K562 (cell line): ENCODE data around the gene FMOD. TPM values are rescaled to one million over a fixed set of nuclear protein-coding genes. Genes with fewer than 3 reads are reported as not detected.

Source experiments
- ARID1B ChIP-seq: fragments of 450-650 bp; IDR thresholded peaks from 2 replicates; pipeline ENCODE4 v1.6.1; 2016; ENCODE audit warnings: antibody characterized with exemption, mild to moderate bottlenecking, inconsistent platforms
- DNMT1 ChIP-seq: fragments of 450-650 bp; IDR thresholded peaks from 2 replicates; pipeline ENCODE4 v1.6.1; 2016; ENCODE audit warnings: antibody characterized with exemption, mild to moderate bottlenecking
- EGR1 ChIP-seq: fragments of 450-650 bp; conservative IDR thresholded peaks from 2 replicates; pipeline ENCODE4 v1.6.1; 2017; ENCODE audit warnings: mild to moderate bottlenecking
- ELF2 ChIP-seq: fragments of 250-450 bp; sonication (Bioruptor Pico); IDR thresholded peaks from 2 replicates; pipeline ENCODE4 v1.5.0; 2021; ENCODE audit warnings: mild to moderate bottlenecking
- FIP1L1 ChIP-seq: fragments of 200-400 bp; formaldehyde crosslinking; IDR thresholded peaks from 2 replicates; pipeline ENCODE4 v1.6.1; 2018; ENCODE audit warnings: mild to moderate bottlenecking, low read depth, low read length; ENCODE audit not compliant: poor library complexity, severe bottlenecking
- FOXK1 ChIP-seq: sonication (generic); formaldehyde crosslinking; IDR thresholded peaks from 2 replicates; pipeline ENCODE4 v1.8.0; 2022; ENCODE audit warnings: missing genetic modification reagents, mild to moderate bottlenecking, borderline replicate concordance
- HNRNPH1 ChIP-seq: fragments of 200-400 bp; formaldehyde crosslinking; optimal IDR thresholded peaks from 2 replicates; pipeline ENCODE3; 2017; ENCODE audit warnings: low read depth, mild to moderate bottlenecking, low read length, moderate library complexity
- HNRNPUL1 ChIP-seq: fragments of 200-400 bp; formaldehyde crosslinking; IDR thresholded peaks from 2 replicates; pipeline ENCODE4 v1.6.1; 2017; ENCODE audit warnings: low read length
- KAT2B ChIP-seq: IDR thresholded peaks from one replicate; pipeline ENCODE4 v1.6.1; 2012; ENCODE audit warnings: low read depth, mild to moderate bottlenecking, control low read depth, inconsistent platforms, low read length, moderate library complexity
- MXI1 ChIP-seq: IDR thresholded peaks from 2 replicates; pipeline ENCODE4 v1.6.1; 2011; ENCODE audit warnings: low read depth, mild to moderate bottlenecking, improper control_type of control experiment, low read length
- RBM17 ChIP-seq: fragments of 200-400 bp; formaldehyde crosslinking; IDR thresholded peaks from 2 replicates; pipeline ENCODE4 v1.6.1; 2017; ENCODE audit warnings: low read depth, mild to moderate bottlenecking, low read length, borderline replicate concordance
- RCOR1 ChIP-seq, 2 experiments: IDR thresholded peaks; 2 replicates each; pipeline ENCODE4 v1.6.1; 2012; ENCODE audit warnings: low read depth in 2 of 2, low read length in 2 of 2, borderline replicate concordance in 1 of 2, improper control_type of control experiment in 1 of 2
- SMAD4 ChIP-seq: fragments of 250-450 bp; sonication (Bioruptor Pico); conservative IDR thresholded peaks from 2 replicates; pipeline ENCODE4 v1.8.0; 2021; ENCODE audit warnings: inconsistent platforms, mild to moderate bottlenecking, moderate library complexity
- SREBF1 ChIP-seq: fragments of 150-350 bp; IDR thresholded peaks from 2 replicates; pipeline ENCODE4 v1.6.1; 2014; ENCODE audit warnings: antibody characterized with exemption, low read depth, low read length, borderline replicate concordance
- ZFP36 ChIP-seq: fragments of 150-350 bp; IDR thresholded peaks from 2 replicates; pipeline ENCODE4 v1.6.1; 2018; ENCODE audit warnings: low read length, low read depth; ENCODE audit not compliant: partially characterized antibody
- ZNF224 ChIP-seq: sonication (generic); formaldehyde crosslinking; IDR thresholded peaks from 2 replicates; pipeline ENCODE4 v1.8.0; 2022; ENCODE audit warnings: mild to moderate bottlenecking, missing genetic modification reagents
- ZNF311 ChIP-seq: fragments of 250-450 bp; sonication (Bioruptor Pico); IDR thresholded peaks from 2 replicates; pipeline ENCODE4 v1.4.0; 2020; ENCODE audit warnings: mild to moderate bottlenecking, moderate library complexity
- ZNF717 ChIP-seq: fragments of 250-450 bp; sonication (Bioruptor Pico); IDR thresholded peaks from 2 replicates; pipeline ENCODE4 v1.5.0; 2021
- polyA plus RNA-seq, 8 experiments: library from polyadenylated mRNA; depleted of rRNA in 4 of 8; stranded (reverse) in 5 of 8; unstranded in 3 of 8; fragments of >200 nt; fragmentation: Nextera tagmentation in 2 of 8; fragmentation: Illumina TruSeq in 1 of 8; extraction: Ambion mirVana in 2 of 8; extraction: Trizol in 1 of 8; gene quantifications; 2 replicates each; pipeline versions ENCODE4 v1.2.1 to v1.2.3, GENCODE V29; 2011 to 2014; ENCODE audit warnings: inconsistent platforms in 1 of 8, missing spikeins in 1 of 8
- total RNA-seq, 7 experiments: library from RNA; depleted of rRNA in 6 of 7; stranded (reverse); fragments of >200 nt in 6 of 7; fragmentation: Illumina TruSeq in 2 of 7; extraction: Trizol in 2 of 7; gene quantifications; 2 replicates each; pipeline versions ENCODE4 v1.2.1 to v1.2.3, GENCODE V29; 2011 to 2021; ENCODE audit warnings: low replicate concordance in 1 of 7
- TF ChIP-seq, protein P1 (sequence below): fragments of 250-450 bp; sonication (Bioruptor Pico); IDR thresholded peaks from 2 replicates; pipeline ENCODE4 v1.4.0; 2020
- TF ChIP-seq, protein P2 (sequence below): fragments of 450-650 bp; conservative IDR thresholded peaks from 2 replicates; pipeline ENCODE4 v1.6.1; 2016; ENCODE audit warnings: missing genetic modification characterization, low read depth, mild to moderate bottlenecking, control low read depth, missing compliant biosample characterization
- TF ChIP-seq, protein P3 (sequence below), 2 experiments: fragments of 250-450 bp in 1 of 2; fragments of 450-650 bp in 1 of 2; sonication (Bioruptor Pico) in 1 of 2; IDR thresholded peaks; 2 replicates each; pipeline versions ENCODE4 v1.6.1 to v1.8.0; 2016 to 2021; ENCODE audit warnings: mild to moderate bottlenecking in 2 of 2, moderate library complexity in 2 of 2, missing compliant biosample characterization in 1 of 2, missing genetic modification characterization in 1 of 2
- TF ChIP-seq, protein P4 (sequence below): fragments of 250-450 bp; sonication (Bioruptor Pico); IDR thresholded peaks from 2 replicates; pipeline ENCODE4 v1.8.0; 2022; ENCODE audit warnings: moderate library complexity, mild to moderate bottlenecking, inconsistent platforms

The FMOD gene
- total and polyA plus RNA-seq, 9 of the 15 experiments (the other 6 are each of a cell fraction or from before 2014, with no cell fraction given): 0.03 to 0.13 (median 0.03) TPM; not detected in 6

DNA sequence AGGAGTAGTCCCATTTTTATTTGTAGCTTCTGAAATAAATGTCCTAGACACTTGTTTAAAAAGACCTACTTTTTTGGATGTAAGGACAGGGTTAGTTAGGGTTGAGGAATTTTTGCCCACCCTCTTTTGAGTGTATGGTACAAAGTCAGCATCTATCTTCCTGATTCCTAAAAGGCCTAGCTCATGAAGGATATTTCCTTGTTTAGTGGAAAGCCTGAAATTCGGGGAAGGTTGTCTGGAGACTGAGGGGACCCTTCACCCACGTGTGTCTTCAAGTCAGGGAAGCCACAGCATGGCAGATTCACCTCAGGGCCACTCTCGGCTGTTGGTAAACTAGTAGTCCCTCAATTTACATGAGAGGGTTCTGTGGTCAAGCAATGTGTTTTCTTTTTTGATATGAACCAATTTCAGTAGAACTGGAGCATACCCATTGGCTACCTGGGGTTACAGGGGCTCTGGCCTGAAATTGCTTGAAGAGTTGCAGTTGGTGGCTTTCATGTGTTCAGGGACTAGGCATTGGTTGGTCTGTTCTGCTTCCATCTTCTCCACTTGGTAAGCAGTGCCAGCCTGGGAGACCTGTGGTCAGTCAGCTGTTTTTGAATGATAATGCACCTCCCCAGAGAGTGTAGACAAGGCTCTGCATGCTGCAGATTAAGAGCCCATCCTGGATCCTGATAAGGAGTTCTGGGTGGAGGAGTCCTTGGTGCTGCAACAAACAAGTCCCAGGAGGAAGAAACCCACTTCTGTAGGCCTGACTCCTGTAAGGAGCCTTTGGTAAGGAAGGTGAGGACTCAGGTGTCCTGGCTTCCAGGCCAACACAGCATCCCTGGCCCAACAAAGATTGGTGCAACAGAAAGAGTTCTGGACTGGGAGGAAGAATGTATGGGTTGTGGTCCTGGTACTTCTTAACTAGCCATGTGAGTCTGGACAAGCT, 39.3 kb downstream of the FMOD start (continued):
- TF ChIP-seq SMAD4 (CRISPR knock-in tag): peak; percentile 97
- TF ChIP-seq, protein P1, sequence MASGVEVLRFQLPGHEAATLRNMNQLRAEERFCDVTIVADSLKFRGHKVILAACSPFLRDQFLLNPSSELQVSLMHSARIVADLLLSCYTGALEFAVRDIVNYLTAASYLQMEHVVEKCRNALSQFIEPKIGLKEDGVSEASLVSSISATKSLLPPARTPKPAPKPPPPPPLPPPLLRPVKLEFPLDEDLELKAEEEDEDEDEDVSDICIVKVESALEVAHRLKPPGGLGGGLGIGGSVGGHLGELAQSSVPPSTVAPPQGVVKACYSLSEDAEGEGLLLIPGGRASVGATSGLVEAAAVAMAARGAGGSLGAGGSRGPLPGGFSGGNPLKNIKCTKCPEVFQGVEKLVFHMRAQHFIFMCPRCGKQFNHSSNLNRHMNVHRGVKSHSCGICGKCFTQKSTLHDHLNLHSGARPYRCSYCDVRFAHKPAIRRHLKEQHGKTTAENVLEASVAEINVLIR: peak; percentile 7; the same call in 1 of the 2 replicates
- TF ChIP-seq HNRNPH1: no peak
- TF ChIP-seq, protein P2, sequence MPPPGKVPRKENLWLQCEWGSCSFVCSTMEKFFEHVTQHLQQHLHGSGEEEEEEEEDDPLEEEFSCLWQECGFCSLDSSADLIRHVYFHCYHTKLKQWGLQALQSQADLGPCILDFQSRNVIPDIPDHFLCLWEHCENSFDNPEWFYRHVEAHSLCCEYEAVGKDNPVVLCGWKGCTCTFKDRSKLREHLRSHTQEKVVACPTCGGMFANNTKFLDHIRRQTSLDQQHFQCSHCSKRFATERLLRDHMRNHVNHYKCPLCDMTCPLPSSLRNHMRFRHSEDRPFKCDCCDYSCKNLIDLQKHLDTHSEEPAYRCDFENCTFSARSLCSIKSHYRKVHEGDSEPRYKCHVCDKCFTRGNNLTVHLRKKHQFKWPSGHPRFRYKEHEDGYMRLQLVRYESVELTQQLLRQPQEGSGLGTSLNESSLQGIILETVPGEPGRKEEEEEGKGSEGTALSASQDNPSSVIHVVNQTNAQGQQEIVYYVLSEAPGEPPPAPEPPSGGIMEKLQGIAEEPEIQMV (tag): no peak
- TF ChIP-seq SREBF1: no peak
- TF ChIP-seq EGR1: no peak
- TF ChIP-seq FIP1L1: no peak
- TF ChIP-seq FOXK1 (CRISPR knock-in tag): no peak
- peak; percentile 45 for TF ChIP-seq ZFP36
- TF ChIP-seq MXI1: peak; percentile 65; the same call in 1 of the 2 replicates
- no peak for TF ChIP-seq ZNF224 (CRISPR knock-in tag)
- TF ChIP-seq, protein P3, sequence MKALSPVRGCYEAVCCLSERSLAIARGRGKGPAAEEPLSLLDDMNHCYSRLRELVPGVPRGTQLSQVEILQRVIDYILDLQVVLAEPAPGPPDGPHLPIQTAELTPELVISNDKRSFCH (CRISPR knock-in tag; IDR thresholded peaks at IDR 0.05): no peak
- TF ChIP-seq, protein P3 (tag; IDR thresholded peaks at IDR 0.05): peak; percentile 72; the same call in 1 of the 2 replicates
- no peak for TF ChIP-seq HNRNPUL1
- TF ChIP-seq ELF2 (CRISPR knock-in tag): no peak
- TF ChIP-seq ZNF311 (CRISPR knock-in tag): peak; percentile 53; the same call in 1 of the 2 replicates
- peak; percentile 98 to 99 for TF ChIP-seq RCOR1 (IDR thresholded peaks at IDR 0.05; ENCODE audit: borderline replicate concordance in 1 of 2, low read depth in 2 of 2, low read length in 2 of 2)
- TF ChIP-seq ZNF717: no peak
- TF ChIP-seq, protein P4, sequence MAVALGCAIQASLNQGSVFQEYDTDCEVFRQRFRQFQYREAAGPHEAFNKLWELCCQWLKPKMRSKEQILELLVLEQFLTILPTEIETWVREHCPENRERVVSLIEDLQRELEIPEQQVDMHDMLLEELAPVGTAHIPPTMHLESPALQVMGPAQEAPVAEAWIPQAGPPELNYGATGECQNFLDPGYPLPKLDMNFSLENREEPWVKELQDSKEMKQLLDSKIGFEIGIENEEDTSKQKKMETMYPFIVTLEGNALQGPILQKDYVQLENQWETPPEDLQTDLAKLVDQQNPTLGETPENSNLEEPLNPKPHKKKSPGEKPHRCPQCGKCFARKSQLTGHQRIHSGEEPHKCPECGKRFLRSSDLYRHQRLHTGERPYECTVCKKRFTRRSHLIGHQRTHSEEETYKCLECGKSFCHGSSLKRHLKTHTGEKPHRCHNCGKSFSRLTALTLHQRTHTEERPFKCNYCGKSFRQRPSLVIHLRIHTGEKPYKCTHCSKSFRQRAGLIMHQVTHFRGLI (CRISPR knock-in tag): peak; percentile 84; the same call in 1 of the 2 replicates
- TF ChIP-seq ARID1B: peak; percentile 99
- TF ChIP-seq DNMT1: no peak
- TF ChIP-seq RBM17: no peak
- TF ChIP-seq KAT2B: no peak
